Fibroblast of lung (primary cell): ENCODE data around the gene DPH3. TPM values are rescaled to one million over a fixed set of nuclear protein-coding genes. Genes with fewer than 3 reads are reported as not detected.

Source experiments
- DNase-seq, 2 donors: peaks; one replicate each; pipeline versions ENCODE4 v3.0.0 to v3.0.0-alpha.2; 2010; ENCODE audit warnings: low read depth in 2 of 2
- H2AFZ ChIP-seq: 2 replicates; pipeline ENCODE4 v1.5.1; 2012; ENCODE audit warnings: low read length, control low read depth, inconsistent platforms
- H3K27ac ChIP-seq: 2 replicates; pipeline ENCODE4 v1.5.1; 2011; ENCODE audit warnings: low read length, control low read depth; ENCODE audit not compliant: insufficient read depth
- H3K27me3 ChIP-seq: 2 replicates; pipeline ENCODE4 v1.5.1; 2011; ENCODE audit warnings: mild to moderate bottlenecking, low read length; ENCODE audit not compliant: control insufficient read depth, insufficient read depth
- H3K36me3 ChIP-seq: 2 replicates; pipeline ENCODE4 v1.5.1; 2011; ENCODE audit warnings: low read length; ENCODE audit not compliant: control insufficient read depth, insufficient read depth
- H3K4me1 ChIP-seq: 2 replicates; pipeline ENCODE4 v1.5.1; 2011; ENCODE audit warnings: low read length; ENCODE audit not compliant: control insufficient read depth, insufficient read depth; ENCODE audit errors: extremely low read depth
- H3K4me2 ChIP-seq: 2 replicates; pipeline ENCODE4 v1.5.1; 2011; ENCODE audit warnings: low read length, control low read depth; ENCODE audit not compliant: insufficient read depth; ENCODE audit errors: extremely low read depth
- H3K4me3 ChIP-seq, 4 experiments: fragments of 200-600 bp in 1 of 4; sonication (generic) in 1 of 4; replicated peaks in 1 of 4; 2 replicates each; pipeline ENCODE4 v1.5.1; 2011 to 2016; ENCODE audit warnings: low read length in 4 of 4, low read depth in 3 of 4, mild to moderate bottlenecking in 3 of 4, control low read depth in 2 of 4, inconsistent platforms in 1 of 4, mixed read lengths in 1 of 4; ENCODE audit not compliant: insufficient read depth in 1 of 4; ENCODE audit errors: control extremely low read depth in 1 of 4
- H3K79me2 ChIP-seq: 2 replicates; pipeline ENCODE4 v1.5.1; 2012; ENCODE audit warnings: mild to moderate bottlenecking, low read length, inconsistent platforms; ENCODE audit not compliant: control insufficient read depth, insufficient read depth
- H3K9ac ChIP-seq: 2 replicates; pipeline ENCODE4 v1.5.1; 2011; ENCODE audit warnings: mild to moderate bottlenecking, low read length, control low read depth; ENCODE audit not compliant: insufficient read depth
- H3K9me3 ChIP-seq: 2 replicates; pipeline ENCODE4 v1.5.1; 2012; ENCODE audit warnings: low read depth, low read length; ENCODE audit not compliant: control insufficient read depth, insufficient read depth
- H4K20me1 ChIP-seq: 2 replicates; pipeline ENCODE4 v1.5.1; 2011; ENCODE audit warnings: low read length; ENCODE audit not compliant: control insufficient read depth, insufficient read depth; ENCODE audit errors: extremely low read depth
- CTCF ChIP-seq, 2 donors: IDR thresholded peaks in 1 of 2; conservative IDR thresholded peaks in 1 of 2; 1 replicate in 1 of 2; 2 replicates in 1 of 2; pipeline ENCODE4 v1.5.1; 2011 to 2012; ENCODE audit warnings: low read length in 2 of 2, control low read depth in 1 of 2, inconsistent platforms in 1 of 2, low read depth in 1 of 2, mild to moderate bottlenecking in 1 of 2
- EZH2 ChIP-seq: IDR thresholded peaks from 2 replicates; pipeline ENCODE4 v1.5.1; 2012; ENCODE audit warnings: low read length, control low read depth, mild to moderate bottlenecking; ENCODE audit errors: missing control alignments
- polyA plus RNA-seq, 2 donors: library from polyadenylated mRNA; depleted of rRNA in 1 of 2; stranded (reverse) in 1 of 2; unstranded in 1 of 2; fragments of >200 nt; gene quantifications; 2 replicates each; pipeline ENCODE4 v1.2.1, GENCODE V29; 2011 to 2012; ENCODE audit warnings: missing spikeins in 1 of 2
- total RNA-seq: library from RNA; depleted of rRNA; stranded (reverse); fragments of >200 nt; gene quantifications from 2 replicates; pipeline ENCODE4 v1.2.1, GENCODE V29; 2014

DPH3 gene
- total and polyA plus RNA-seq, 2 donors (not counting 1 experiment from before 2014, with no cell fraction given) = 28.1 to 28.2 TPM

GRCh38 chr3:16231983-16232382 is 32.8 kb downstream of the DPH3 start:
- Histone ChIP-seq H3K9me3 (no peaks in the 10 kb centered on the region), H3K36me3 (no peaks in the 10 kb centered on the region), H3K9ac (no peak overlapping the region), H2AFZ (no peak overlapping the region), H3K4me1 (no peaks in the 10 kb centered on the region), H3K4me3 (no peak overlapping the region), H3K4me2 (no peak overlapping the region), H3K27ac (no peak overlapping the region), H4K20me1 (no peaks in the 10 kb centered on the region), H3K27me3 (no peaks in the 10 kb centered on the region), H3K79me2 (no peaks in the 10 kb centered on the region)
- TF ChIP-seq EZH2 (no peak), CTCF (conservative IDR thresholded peaks at IDR 0.05 in 1 of 2, IDR thresholded peaks at IDR 0.05 in 1 of 2; ENCODE audit: low read depth in 1 of 2, low read length in 2 of 2) (no peak)
- no peak for DNase-seq

- Histone ChIP-seq H3K27ac (no peak overlapping the region), H3K4me3 (no peak overlapping the region), H3K9ac (no peak overlapping the region), H3K9me3 (no peaks in the 10 kb centered on the region), H3K4me1 (no peaks in the 10 kb centered on the region), H3K36me3 (no peaks in the 10 kb centered on the region), H3K4me2 (no peak overlapping the region), H3K79me2 (no peaks in the 10 kb centered on the region), H4K20me1 (no peaks in the 10 kb centered on the region), H3K27me3 (no peaks in the 10 kb centered on the region), H2AFZ (no peak overlapping the region)
- TF ChIP-seq EZH2 = no peak
- no peak for TF ChIP-seq CTCF (conservative IDR thresholded peaks at IDR 0.05 in 1 of 2, IDR thresholded peaks at IDR 0.05 in 1 of 2; ENCODE audit: low read depth in 1 of 2, low read length in 2 of 2)
- DNase-seq = no peak
Observed at GRCh38 chr3:16229681-16230080, 35.1 kb downstream of the DPH3 start.

- no peaks in the 10 kb centered on the region for H3K9me3 ChIP-seq
- H3K27me3 ChIP-seq = no peaks in the 10 kb centered on the region
- no peak overlapping the region for H3K27ac ChIP-seq
- H3K79me2 ChIP-seq = no peaks in the 10 kb centered on the region
- no peak overlapping the region for H3K4me3 ChIP-seq
- no peaks in the 10 kb centered on the region for H3K4me1 ChIP-seq
- TF ChIP-seq EZH2 (no peak), CTCF (conservative IDR thresholded peaks at IDR 0.05 in 1 of 2, IDR thresholded peaks at IDR 0.05 in 1 of 2; ENCODE audit: low read depth in 1 of 2, low read length in 2 of 2) (no peak)
- no peaks in the 10 kb centered on the region for H4K20me1 ChIP-seq
- no peak for DNase-seq
- no peak overlapping the region for H3K4me2 ChIP-seq
- no peak overlapping the region for H2AFZ ChIP-seq
- H3K36me3 ChIP-seq = no peaks in the 10 kb centered on the region
- H3K9ac ChIP-seq = no peak overlapping the region
Observed at GRCh38 chr3:16227566-16227965, 37.2 kb downstream of the DPH3 start.
